ENCODE results near the gene PLAAT5.
"Not testable (repeated sequence)": the region's sequence is repeated elsewhere in the genome, so short reads cannot be mapped to it uniquely, and the experiment has no call there.

Gene PLAAT5

GRCh38 chr11:63476618-63477017 is 14.3 kb downstream of the PLAAT5 start:
- no peak for DNase-seq

- DNase-seq: no peak
Observed at GRCh38 chr11:63472372-63472771, 18.6 kb downstream of the PLAAT5 start.

GRCh38 chr11:63470311-63470710 is 20.7 kb downstream of the PLAAT5 start:
- DNase-seq: no peak

GRCh38 chr11:63462137-63462536 is 28.8 kb downstream of the PLAAT5 start:
- DNase-seq: no peak

- no peak for DNase-seq
Observed at GRCh38 chr11:63459586-63459985, 31.4 kb downstream of the PLAAT5 start.

- DNase-seq: no peak
Observed at GRCh38 chr11:63448646-63449045, 42.3 kb downstream of the PLAAT5 start.

GRCh38 chr11:63445720-63446119 is 45.2 kb downstream of the PLAAT5 start:
- peak; percentile 27 to 36 for DNase-seq

- no peak for DNase-seq
Observed at GRCh38 chr11:63445118-63445517, 45.8 kb downstream of the PLAAT5 start.

GRCh38 chr11:63444160-63444559 is 46.8 kb downstream of the PLAAT5 start:
- no peak for DNase-seq

- DNase-seq: no peak
Observed at GRCh38 chr11:63443714-63444113, 47.3 kb downstream of the PLAAT5 start.

- not testable (repeated sequence) for DNase-seq
Observed at GRCh38 chr11:63435831-63436230, 55.1 kb downstream of the PLAAT5 start.

- not testable (repeated sequence) for DNase-seq
Observed at GRCh38 chr11:63435351-63435750, 55.6 kb downstream of the PLAAT5 start.

GRCh38 chr11:63430731-63431130 is 60.2 kb downstream of the PLAAT5 start:
- DNase-seq: not testable (repeated sequence)

GRCh38 chr11:63427971-63428508 is 62.9 kb downstream of the PLAAT5 start:
- no peak for DNase-seq

- no peak for DNase-seq
Observed at GRCh38 chr11:63417174-63417852, 73.7 kb downstream of the PLAAT5 start.
